GM18502 (cell line): ENCODE data around the gene GPRC5C.
"Not testable (repeated sequence)": the region's sequence is repeated elsewhere in the genome, so short reads cannot be mapped to it uniquely, and the experiment has no call there.

Experiments used
- ATAC-seq: cut with Tn5 transposase; IDR thresholded peaks from one replicate; pipeline ENCODE4 v1.9.1; 2021; ENCODE audit warnings: mild to moderate bottlenecking; ENCODE audit not compliant: unreplicated experiment, poor library complexity

Gene GPRC5C

GRCh38 chr17:74466111-74466827 is 34.4 kb downstream of the GPRC5C start, which contains the start of gene CD300A:
TSS of gene CD300A (plus strand) at chr17:74466634. CDS start at chr17:74466704, 70 bp downstream.
- no peak for ATAC-seq

GRCh38 chr17:74466828-74467184 is 34.9 kb downstream of the GPRC5C start:
- ATAC-seq = no peak

- peak; percentile 63 for ATAC-seq
Measured at GRCh38 chr17:74467221-74467951, 35.5 kb downstream of the GPRC5C start.

GRCh38 chr17:74471341-74471740 is 39.5 kb downstream of the GPRC5C start:
- no peak for ATAC-seq

GRCh38 chr17:74472890-74473289 is 41.0 kb downstream of the GPRC5C start:
- no peak for ATAC-seq

GRCh38 chr17:74473294-74473693 is 41.4 kb downstream of the GPRC5C start:
- ATAC-seq = no peak

GRCh38 chr17:74474043-74474792 is 42.3 kb downstream of the GPRC5C start:
- ATAC-seq = no peak

- no peak for ATAC-seq
Measured at GRCh38 chr17:74475189-74475588, 43.3 kb downstream of the GPRC5C start.

- ATAC-seq = no peak
Measured at GRCh38 chr17:74477411-74477810, 45.5 kb downstream of the GPRC5C start.

GRCh38 chr17:74478420-74479100 is 46.7 kb downstream of the GPRC5C start:
- ATAC-seq = no peak

GRCh38 chr17:74480290-74480689 is 48.4 kb downstream of the GPRC5C start:
- ATAC-seq = no peak

- ATAC-seq = no peak
Measured at GRCh38 chr17:74481621-74482020, 49.7 kb downstream of the GPRC5C start.

GRCh38 chr17:74484066-74484465 is 52.2 kb downstream of the GPRC5C start:
- ATAC-seq = no peak

GRCh38 chr17:74485022-74485743 is 53.3 kb downstream of the GPRC5C start:
- ATAC-seq = no peak

- ATAC-seq = no peak
Measured at GRCh38 chr17:74485841-74486240, 54.0 kb downstream of the GPRC5C start.

- ATAC-seq = not testable (repeated sequence)
Measured at GRCh38 chr17:74488276-74488675, 56.4 kb downstream of the GPRC5C start.

- ATAC-seq = no peak
Measured at GRCh38 chr17:74490716-74491115, 58.8 kb downstream of the GPRC5C start.

GRCh38 chr17:74491626-74492025 is 59.7 kb downstream of the GPRC5C start:
- ATAC-seq = no peak

- ATAC-seq = no peak
Measured at GRCh38 chr17:74493331-74493833, 61.5 kb downstream of the GPRC5C start.
